ENCODE data around the gene PRSS27.

PRSS27 gene

GRCh38 chr16:2711370-2712062, 8.5 kb downstream of the PRSS27 start:
- DNase-seq (ENCODE audit: low read depth): no peak
- H3K4me3 ChIP-seq (ENCODE audit: low read depth, low read length): no peak overlapping the region

- DNase-seq (ENCODE audit: low read depth): no peak
- H3K4me3 ChIP-seq (ENCODE audit: low read depth, low read length): no peak overlapping the region
These were observed 9.3 kb downstream of the PRSS27 start for GRCh38 chr16:2710711-2711231.

GRCh38 chr16:2710021-2710710, 9.9 kb downstream of the PRSS27 start:
- no peak for DNase-seq (ENCODE audit: low read depth)
- H3K4me3 ChIP-seq (ENCODE audit: low read depth, low read length): no peak overlapping the region

- H3K4me3 ChIP-seq (ENCODE audit: low read depth, low read length): no peak overlapping the region
- DNase-seq (ENCODE audit: low read depth): no peak
These were observed 10.4 kb downstream of the PRSS27 start for GRCh38 chr16:2709588-2709984.

- DNase-seq (ENCODE audit: low read depth): no peak
- no peak overlapping the region for H3K4me3 ChIP-seq (ENCODE audit: low read depth, low read length)
These were observed 11.0 kb downstream of the PRSS27 start for GRCh38 chr16:2708955-2709587.

- H3K4me3 ChIP-seq (ENCODE audit: low read depth, low read length): no peak overlapping the region
- no peak for DNase-seq (ENCODE audit: low read depth)
These were observed 11.8 kb downstream of the PRSS27 start for GRCh38 chr16:2708290-2708639.

- DNase-seq (ENCODE audit: low read depth): no peak
- H3K4me3 ChIP-seq (ENCODE audit: low read depth, low read length): no peak overlapping the region
These were observed 12.4 kb downstream of the PRSS27 start for GRCh38 chr16:2707368-2708289.

GRCh38 chr16:2706611-2707311, 13.3 kb downstream of the PRSS27 start:
- no peak overlapping the region for H3K4me3 ChIP-seq (ENCODE audit: low read depth, low read length)
- no peak for DNase-seq (ENCODE audit: low read depth)

- H3K4me3 ChIP-seq (ENCODE audit: low read depth, low read length): no peak overlapping the region
- DNase-seq (ENCODE audit: low read depth): no peak
These were observed 13.9 kb downstream of the PRSS27 start for GRCh38 chr16:2706085-2706484.

- no peak overlapping the region for H3K4me3 ChIP-seq (ENCODE audit: low read depth, low read length)
- DNase-seq (ENCODE audit: low read depth): no peak
These were observed 14.7 kb downstream of the PRSS27 start for GRCh38 chr16:2705351-2705750.

GRCh38 chr16:2704983-2705275, 15.1 kb downstream of the PRSS27 start:
- no peak for DNase-seq (ENCODE audit: low read depth)
- H3K4me3 ChIP-seq (ENCODE audit: low read depth, low read length): no peak overlapping the region

- no peak overlapping the region for H3K4me3 ChIP-seq (ENCODE audit: low read depth, low read length)
- no peak for DNase-seq (ENCODE audit: low read depth)
These were observed 15.7 kb downstream of the PRSS27 start for GRCh38 chr16:2704166-2704982.

GRCh38 chr16:2702871-2703745, 16.9 kb downstream of the PRSS27 start:
- no peak overlapping the region for H3K4me3 ChIP-seq (ENCODE audit: low read depth, low read length)
- DNase-seq (ENCODE audit: low read depth): no peak

GRCh38 chr16:2702438-2702825, 17.6 kb downstream of the PRSS27 start:
- DNase-seq (ENCODE audit: low read depth): no peak
- no peak overlapping the region for H3K4me3 ChIP-seq (ENCODE audit: low read depth, low read length)

GRCh38 chr16:2701713-2702437, 18.1 kb downstream of the PRSS27 start:
- no peak overlapping the region for H3K4me3 ChIP-seq (ENCODE audit: low read depth, low read length)
- no peak for DNase-seq (ENCODE audit: low read depth)

- H3K4me3 ChIP-seq (ENCODE audit: low read depth, low read length): no peak overlapping the region
- no peak for DNase-seq (ENCODE audit: low read depth)
These were observed 18.8 kb downstream of the PRSS27 start for GRCh38 chr16:2701272-2701671.

GRCh38 chr16:2700786-2701185, 19.2 kb downstream of the PRSS27 start:
- DNase-seq (ENCODE audit: low read depth): no peak
- H3K4me3 ChIP-seq (ENCODE audit: low read depth, low read length): no peak overlapping the region

Measured in skeletal muscle cell (primary cell).